Measurements from ENCODE around the gene INMT.

The INMT gene

DNA sequence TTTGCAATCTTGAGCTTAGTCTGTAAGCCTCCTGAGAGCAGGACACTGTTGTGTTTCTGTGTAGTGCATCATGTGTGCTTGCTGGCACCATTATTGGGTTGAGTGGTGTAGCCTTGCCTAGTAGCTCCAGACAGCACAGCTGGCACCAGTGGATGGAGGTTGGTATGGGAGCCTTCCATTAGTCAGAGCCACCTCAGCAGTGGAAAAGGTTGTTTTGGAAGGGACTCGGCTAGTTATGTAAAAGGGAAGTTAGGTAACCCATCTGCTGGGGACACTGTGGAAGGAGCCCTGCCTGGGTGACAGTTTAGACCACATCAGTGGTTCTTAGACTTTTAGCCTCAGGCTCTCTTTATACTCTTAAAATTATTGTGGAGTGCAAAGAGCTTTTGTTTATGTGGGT lies 35.6 kb downstream of the INMT start:
- DNase-seq (ENCODE audit: low read depth in 3 of 3) = no peak

GRCh38 chr7:30788640-30789333 lies 36.9 kb downstream of the INMT start:
- DNase-seq (ENCODE audit: low read depth in 3 of 3) = no peak

DNA sequence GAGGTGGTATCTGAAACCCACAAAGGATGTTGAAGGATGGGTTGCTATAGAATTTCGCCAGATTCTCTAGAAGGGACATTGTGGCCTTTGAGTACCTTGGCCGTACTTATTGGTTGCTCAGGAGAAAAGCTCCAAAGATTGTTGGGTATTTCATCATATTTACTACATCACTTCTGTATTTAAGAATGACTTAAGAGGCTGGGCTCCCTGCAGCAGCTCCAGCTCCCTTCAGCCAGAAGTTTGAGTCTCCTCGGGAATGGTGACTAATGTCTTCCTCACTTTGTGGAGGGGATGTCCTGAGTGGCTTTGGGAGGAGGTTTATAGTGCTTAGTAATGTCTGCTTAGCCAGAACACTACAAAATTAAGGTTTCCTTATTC lies 37.4 kb downstream of the INMT start:
- no peak for DNase-seq (ENCODE audit: low read depth in 3 of 3)

GRCh38 chr7:30790356-30790755 lies 38.4 kb downstream of the INMT start:
- DNase-seq (ENCODE audit: low read depth in 3 of 3) = no peak

- no peak for DNase-seq (ENCODE audit: low read depth in 3 of 3)
Measured at GRCh38 chr7:30791114-30791513, 39.2 kb downstream of the INMT start.

DNA sequence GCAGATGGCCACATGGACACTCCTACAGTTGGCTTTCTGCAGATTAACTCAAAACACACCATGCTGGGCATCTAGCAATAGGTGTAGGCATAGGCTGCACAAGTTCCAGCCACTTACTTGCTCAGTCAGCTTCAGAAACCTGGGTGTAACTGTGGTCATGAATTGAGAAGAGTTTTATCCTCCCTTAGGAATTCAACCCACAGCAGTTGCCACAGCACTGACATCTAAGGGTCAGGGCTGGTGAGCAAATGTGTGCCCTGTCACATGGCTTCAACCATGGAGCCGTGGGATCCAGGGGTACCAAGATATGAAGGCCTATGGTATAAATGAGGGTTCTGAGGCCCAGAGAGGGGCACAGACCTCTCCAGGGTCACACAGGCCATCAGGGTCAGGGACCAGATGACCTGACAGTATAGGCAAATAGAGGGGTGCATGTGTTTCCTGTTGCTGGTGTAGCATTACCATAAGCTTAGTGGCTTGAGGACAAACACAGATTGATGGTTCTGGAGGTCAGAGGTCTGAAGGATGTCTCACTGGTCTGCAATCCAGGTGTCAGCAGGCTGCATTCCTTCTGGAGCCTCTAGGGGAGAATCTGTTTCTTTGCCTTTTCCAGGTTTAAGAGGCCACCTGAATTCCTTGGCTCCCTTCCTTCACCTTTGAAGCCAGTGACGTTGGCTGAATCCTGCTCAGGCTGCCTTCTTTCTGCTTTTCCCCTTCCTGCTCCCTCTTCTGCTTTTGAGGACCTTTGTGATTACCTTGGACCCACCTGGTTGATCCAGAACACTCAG lies 43.4 kb downstream of the INMT start:
- no peak for DNase-seq (ENCODE audit: low read depth in 3 of 3)

- DNase-seq (ENCODE audit: low read depth in 3 of 3) = no peak
Measured at GRCh38 chr7:30796105-30796869, 44.4 kb downstream of the INMT start.

- DNase-seq (ENCODE audit: low read depth in 3 of 3) = no peak
Measured at GRCh38 chr7:30797176-30798040, 45.5 kb downstream of the INMT start.

DNA sequence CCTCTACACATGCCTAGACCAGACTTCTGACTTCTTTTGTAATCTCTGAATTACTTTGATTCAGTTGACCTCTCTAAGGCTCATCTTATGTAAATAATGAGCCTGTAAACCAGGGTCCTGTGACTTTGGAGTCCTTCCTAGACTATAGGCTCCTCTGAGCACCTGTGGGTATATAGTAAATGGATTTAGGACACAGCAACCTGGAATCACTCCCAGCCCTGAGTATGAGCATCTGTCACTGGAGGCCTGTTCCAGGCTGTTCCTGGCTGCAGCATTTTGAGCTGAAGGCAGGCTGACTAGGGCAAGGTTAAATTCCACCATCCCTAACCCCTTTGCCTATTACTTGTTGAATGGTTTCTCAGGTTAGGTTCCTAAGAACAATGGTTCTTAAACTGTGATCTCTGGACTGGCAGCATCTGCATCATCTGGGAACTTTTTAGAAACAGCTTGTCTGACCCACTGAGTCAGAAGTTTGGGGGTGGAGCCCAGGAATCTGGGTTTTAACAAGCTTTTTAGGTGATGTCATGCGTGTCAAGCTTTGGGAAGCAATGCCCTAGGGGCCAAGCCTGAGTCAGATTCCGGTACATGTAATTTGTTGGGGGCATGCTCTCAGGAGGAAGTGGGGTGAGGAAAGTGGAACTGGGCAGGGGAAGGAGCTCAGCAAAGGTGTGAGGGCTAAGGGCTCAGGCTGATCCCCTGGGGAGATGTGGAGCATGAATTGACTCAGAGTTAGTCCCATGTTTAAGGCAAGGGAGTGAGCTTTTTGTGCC lies 47.5 kb downstream of the INMT start:
- no peak for DNase-seq (ENCODE audit: low read depth in 3 of 3)

DNA sequence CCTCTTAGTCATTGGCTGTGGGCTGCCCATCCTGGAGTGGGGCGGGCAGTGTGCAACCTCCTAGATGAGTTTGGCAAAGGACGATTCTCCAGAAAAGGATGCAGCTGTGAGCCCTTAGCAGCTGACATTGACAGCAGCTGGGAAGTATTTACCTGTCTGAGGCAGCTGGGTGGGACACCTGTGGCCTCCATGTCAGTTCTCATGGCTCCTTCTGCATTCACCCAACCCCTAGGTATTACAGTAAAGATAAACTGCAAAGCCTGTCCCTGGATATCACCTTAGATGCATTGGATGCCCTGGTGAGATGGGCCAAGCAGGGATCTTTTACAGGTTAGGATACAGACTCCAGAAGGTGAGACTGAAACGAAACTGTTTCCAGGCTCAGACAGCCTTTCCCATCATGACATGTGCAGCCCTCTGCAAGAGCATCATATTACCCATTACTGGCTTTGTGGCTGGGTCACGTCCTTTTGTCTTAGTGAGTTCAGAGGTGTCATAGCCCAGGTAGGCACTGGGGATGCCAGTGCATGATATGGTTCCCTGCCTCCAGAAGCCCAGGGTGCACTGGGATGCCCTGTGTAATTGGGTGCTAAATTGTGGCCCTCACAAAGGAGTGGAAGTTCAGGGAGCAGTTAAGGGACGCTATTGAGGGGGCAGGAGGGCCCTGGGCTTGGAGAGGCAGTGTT lies 48.2 kb downstream of the INMT start:
- no peak for DNase-seq (ENCODE audit: low read depth in 3 of 3)

DNA sequence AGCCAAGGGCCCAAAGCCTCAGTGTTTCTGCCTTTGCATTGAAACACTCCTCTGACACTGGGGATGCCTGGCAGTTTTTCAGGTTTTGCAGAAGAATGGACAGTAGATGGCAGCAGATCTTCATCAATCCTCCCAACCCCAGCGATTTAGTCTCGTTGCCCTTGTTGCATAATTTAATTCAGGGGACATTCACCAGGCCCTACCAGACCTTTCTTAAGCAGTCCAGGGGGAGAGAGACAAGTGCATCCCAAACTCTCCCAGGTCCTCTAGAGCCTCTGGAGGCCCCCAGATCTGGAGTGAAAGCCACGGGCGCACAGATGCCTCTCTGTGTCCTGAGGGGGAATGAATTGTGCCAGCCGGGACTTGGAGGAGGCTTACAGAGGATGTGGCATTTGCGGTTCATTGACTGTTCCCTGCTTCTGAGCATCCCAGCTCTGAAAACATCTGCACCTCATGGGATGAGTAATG lies 48.9 kb downstream of the INMT start:
- no peak for DNase-seq (ENCODE audit: low read depth in 3 of 3)

GRCh38 chr7:30802812-30803211 lies 50.9 kb downstream of the INMT start:
- no peak for DNase-seq (ENCODE audit: low read depth in 3 of 3)

- no peak for DNase-seq (ENCODE audit: low read depth in 3 of 3)
Measured at GRCh38 chr7:30804078-30804661, 52.2 kb downstream of the INMT start.

- DNase-seq (ENCODE audit: low read depth in 3 of 3) = no peak
Measured at GRCh38 chr7:30805081-30805691, 53.3 kb downstream of the INMT start.

GRCh38 chr7:30805931-30806330 lies 54.0 kb downstream of the INMT start:
- no peak for DNase-seq (ENCODE audit: low read depth in 3 of 3)

Measured in stimulated activated CD4-positive, alpha-beta T cell treated with anti-CD3 and anti-CD28 coated beads, TNF-alpha, amount 100 ng/mL, for 4 hours (primary cell).